Mucosa of stomach (tissue), 1 donor: ENCODE measurements around the gene NUDT8.
A peak's percentile ranks its signal among the peaks of the same experiment; 100 is the strongest.

Experiments used
- H3K27me3 ChIP-seq: one replicate; pipeline ENCODE4 v1.7.0; 2013; ENCODE audit warnings: mild to moderate bottlenecking, low read length; ENCODE audit not compliant: control insufficient read depth, insufficient read depth
- H3K36me3 ChIP-seq: one replicate; pipeline ENCODE4 v1.7.0; 2013; ENCODE audit warnings: low read length; ENCODE audit not compliant: control insufficient read depth, insufficient read depth
- H3K4me1 ChIP-seq: one replicate; pipeline ENCODE4 v1.7.0; 2013; ENCODE audit warnings: mild to moderate bottlenecking, low read length; ENCODE audit not compliant: control insufficient read depth, insufficient read depth
- H3K4me3 ChIP-seq: one replicate; pipeline ENCODE4 v1.7.0; 2013; ENCODE audit warnings: low read length
- H3K9ac ChIP-seq: one replicate; pipeline ENCODE4 v1.7.0; 2013; ENCODE audit warnings: mild to moderate bottlenecking, low read length, moderate library complexity
- H3K9me3 ChIP-seq: one replicate; pipeline ENCODE4 v1.7.0; 2013; ENCODE audit warnings: mild to moderate bottlenecking, low read length, moderate library complexity; ENCODE audit not compliant: control insufficient read depth
- donor health status: Pancreatic carcinoma.

The NUDT8 gene

DNA sequence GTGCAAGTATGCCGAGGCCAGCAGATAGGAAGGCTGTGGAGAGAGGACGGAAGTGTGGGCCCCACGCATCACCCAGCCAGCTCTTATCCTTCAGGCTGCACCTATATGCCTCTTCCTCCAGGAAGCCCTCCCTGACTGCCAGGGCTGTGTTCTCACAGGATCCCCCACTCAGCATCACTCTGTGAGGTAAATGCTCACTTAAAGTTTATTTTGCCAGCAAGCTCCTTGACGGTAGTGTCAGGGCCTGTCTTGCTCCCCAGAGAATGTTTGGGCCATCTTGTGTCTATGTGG is 5.4 kb upstream of the NUDT8 start:
- H3K9ac ChIP-seq: no peak overlapping the region
- H3K4me3 ChIP-seq: no peak overlapping the region
- H3K4me1 ChIP-seq: peaks cover 52% of the 10 kb centered on the region

GRCh38 chr11:67634366-67635230 is 4.9 kb upstream of the NUDT8 start:
- H3K4me3 ChIP-seq: no peak overlapping the region
- H3K9ac ChIP-seq: no peak overlapping the region

More for the DNA sequence above, 5.4 kb upstream of the NUDT8 start:
- H3K36me3 ChIP-seq: no peaks in the 10 kb centered on the region
- no peaks in the 10 kb centered on the region for H3K9me3 ChIP-seq
- H3K27me3 ChIP-seq: peaks cover under 1% of the 10 kb centered on the region

DNA sequence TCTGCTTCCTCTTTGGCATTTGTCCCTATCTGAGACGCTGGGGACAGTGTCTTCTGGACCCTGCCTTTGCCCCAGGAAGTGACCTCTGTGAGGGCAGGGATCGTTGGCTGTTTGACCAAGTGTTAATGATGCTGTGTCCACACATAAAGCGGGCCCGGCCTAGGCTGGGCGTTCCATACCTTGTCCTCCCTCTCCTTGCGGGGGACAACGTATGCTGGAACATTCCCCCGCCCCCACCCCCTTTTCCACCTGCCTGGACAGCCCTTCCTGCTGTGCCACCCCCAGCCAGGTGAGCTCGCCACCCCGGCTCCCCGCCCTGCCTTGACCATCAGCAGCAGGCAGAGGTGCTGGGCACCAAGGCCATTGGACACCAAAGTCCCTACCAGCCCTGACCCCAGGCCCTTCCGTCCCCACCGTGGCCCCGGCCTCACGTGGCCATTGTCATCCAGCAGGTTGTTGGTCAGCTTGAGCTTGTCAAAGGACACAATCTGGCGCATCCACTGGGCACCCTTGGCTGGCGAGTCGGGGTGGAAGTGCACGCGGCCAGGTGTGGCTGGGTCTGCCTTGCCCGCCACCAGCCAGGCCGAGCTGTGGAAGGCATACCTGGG is 4.1 kb upstream of the NUDT8 start:
- Histone ChIP-seq H3K9ac (no peak overlapping the region), H3K27me3 (no peaks in the 10 kb centered on the region), H3K9me3 (no peaks in the 10 kb centered on the region), H3K36me3 (no peaks in the 10 kb centered on the region), H3K4me3 (no peak overlapping the region), H3K4me1 (peaks cover 53% of the 10 kb centered on the region)

More at GRCh38 chr11:67634366-67635230, 4.9 kb upstream of the NUDT8 start:
- no peaks in the 10 kb centered on the region for H3K36me3 ChIP-seq
- H3K4me1 ChIP-seq: peaks cover 49% of the 10 kb centered on the region
- H3K27me3 ChIP-seq: no peaks in the 10 kb centered on the region
- no peaks in the 10 kb centered on the region for H3K9me3 ChIP-seq

DNA sequence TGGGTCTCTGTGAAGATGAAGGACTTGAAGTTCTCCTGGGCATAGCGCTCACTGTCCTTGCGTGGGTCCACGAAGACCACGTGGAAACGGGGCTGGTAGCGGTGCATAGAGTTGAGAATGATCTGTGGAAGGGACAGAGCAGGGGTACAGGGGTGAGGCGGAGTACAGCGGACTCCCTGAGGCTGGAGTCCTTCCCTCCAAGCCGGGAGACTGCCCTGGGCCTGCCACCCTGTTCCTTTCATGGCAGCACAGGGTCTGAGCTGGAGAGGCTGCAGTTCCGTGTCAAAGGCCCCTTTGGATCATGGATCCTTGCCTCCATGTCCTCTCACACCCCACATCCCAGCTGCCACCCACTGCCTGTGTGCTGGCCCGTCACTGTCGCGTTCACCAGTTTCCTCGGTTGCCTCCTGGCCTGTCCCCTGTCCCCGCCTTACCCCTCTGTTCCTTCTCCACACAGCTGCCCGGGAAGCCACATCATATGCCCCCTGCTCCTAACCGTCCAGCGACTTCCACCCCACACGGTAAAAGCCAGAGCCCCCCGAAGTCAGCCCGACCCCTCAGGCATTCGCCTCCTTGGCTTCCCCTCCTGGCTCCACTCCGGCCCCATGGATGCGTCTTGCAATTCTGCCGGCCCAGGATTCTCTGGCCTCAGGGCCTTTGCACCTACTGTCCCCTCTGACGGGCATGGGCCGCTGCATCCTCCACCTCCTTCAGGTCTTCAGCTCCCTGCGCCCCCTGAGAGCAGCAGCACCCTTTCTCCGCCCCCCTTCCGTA is 3.4 kb upstream of the NUDT8 start:
- Histone ChIP-seq H3K36me3 (no peaks in the 10 kb centered on the region), H3K27me3 (no peaks in the 10 kb centered on the region), H3K9ac (peak overlapping the region; percentile 19), H3K4me3 (no peak overlapping the region), H3K9me3 (no peaks in the 10 kb centered on the region), H3K4me1 (peaks cover 56% of the 10 kb centered on the region)

DNA sequence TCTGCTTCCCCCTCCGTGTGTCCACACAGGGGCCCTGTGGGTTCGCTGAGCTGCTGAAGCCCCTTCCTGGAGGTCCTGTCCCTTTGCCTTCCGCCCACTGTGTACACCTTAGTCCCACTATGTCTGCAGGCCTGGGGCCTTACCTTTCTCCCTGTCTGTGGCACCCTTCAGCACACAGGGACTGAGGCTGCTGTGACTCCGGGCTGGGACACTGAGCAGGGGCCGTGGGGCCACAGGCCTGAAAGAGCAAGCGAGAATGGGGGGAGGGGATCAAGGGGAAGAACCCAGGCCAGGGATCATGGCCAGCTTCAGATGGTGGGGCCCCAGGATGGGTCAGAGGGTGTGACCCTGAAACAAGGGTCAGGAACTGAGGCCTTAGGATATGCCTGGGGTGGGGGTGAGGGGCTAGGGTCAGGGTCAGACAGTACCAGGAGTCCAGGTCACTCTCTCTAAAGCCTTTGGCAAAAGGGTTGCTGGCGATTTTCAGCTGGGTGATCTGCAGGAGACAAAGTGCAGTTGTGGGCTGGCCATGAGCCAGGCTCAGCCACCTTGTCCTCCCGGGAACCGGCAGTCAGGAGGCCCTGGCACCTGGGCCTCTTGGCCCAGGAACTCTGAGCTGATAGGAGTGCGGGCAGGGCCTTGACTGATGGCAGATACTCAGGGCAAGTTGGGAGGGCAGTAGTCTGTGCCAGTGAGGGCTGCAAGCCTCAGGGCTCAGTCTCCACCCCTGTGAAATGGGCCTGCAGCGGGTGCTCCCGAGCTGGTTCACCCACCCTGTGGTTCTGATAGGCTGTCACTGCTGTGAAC is 2.6 kb upstream of the NUDT8 start:
- Histone ChIP-seq H3K9me3 (no peaks in the 10 kb centered on the region), H3K36me3 (no peaks in the 10 kb centered on the region), H3K4me1 (peaks cover 50% of the 10 kb centered on the region), H3K9ac (peak overlapping the region; percentile 19), H3K27me3 (no peaks in the 10 kb centered on the region), H3K4me3 (no peak overlapping the region)

GRCh38 chr11:67631853-67632174 is 2.1 kb upstream of the NUDT8 start:
- H3K9me3 ChIP-seq: no peaks in the 10 kb centered on the region
- no peak overlapping the region for H3K4me3 ChIP-seq
- H3K9ac ChIP-seq: no peak overlapping the region
- H3K27me3 ChIP-seq: no peaks in the 10 kb centered on the region
- no peaks in the 10 kb centered on the region for H3K36me3 ChIP-seq
- peaks cover 47% of the 10 kb centered on the region for H3K4me1 ChIP-seq

GRCh38 chr11:67631411-67631810 is 1.7 kb upstream of the NUDT8 start:
- Histone ChIP-seq H3K36me3 (no peaks in the 10 kb centered on the region), H3K4me1 (peaks cover 47% of the 10 kb centered on the region), H3K9ac (peak overlapping the region; percentile 79), H3K27me3 (no peaks in the 10 kb centered on the region), H3K9me3 (no peaks in the 10 kb centered on the region), H3K4me3 (no peak overlapping the region)

DNA sequence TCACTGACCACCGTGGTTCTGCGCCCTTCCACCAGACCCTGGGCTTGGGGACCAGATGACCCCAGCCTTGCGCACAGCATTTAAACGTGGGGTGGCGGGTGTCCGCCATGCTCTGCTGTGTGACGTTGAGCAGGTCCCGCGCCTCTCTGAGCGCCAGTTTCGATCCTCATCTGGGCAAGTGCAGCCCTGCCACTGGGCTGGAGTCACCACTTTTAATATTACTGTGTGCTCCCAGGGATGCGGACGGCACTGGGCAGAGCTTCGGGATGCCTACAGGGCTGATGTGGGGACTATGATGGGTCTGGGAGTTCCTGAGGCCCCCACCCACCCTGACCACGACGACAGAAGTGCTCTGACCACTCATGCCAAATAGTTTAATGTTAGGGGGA is 1.2 kb upstream of the NUDT8 start:
- H3K27me3 ChIP-seq: no peaks in the 10 kb centered on the region
- H3K9me3 ChIP-seq: no peaks in the 10 kb centered on the region
- H3K4me1 ChIP-seq: peaks cover 47% of the 10 kb centered on the region
- peak overlapping the region; percentile 33 for H3K4me3 ChIP-seq
- no peaks in the 10 kb centered on the region for H3K36me3 ChIP-seq
- peak overlapping the region; percentile 79 for H3K9ac ChIP-seq

DNA sequence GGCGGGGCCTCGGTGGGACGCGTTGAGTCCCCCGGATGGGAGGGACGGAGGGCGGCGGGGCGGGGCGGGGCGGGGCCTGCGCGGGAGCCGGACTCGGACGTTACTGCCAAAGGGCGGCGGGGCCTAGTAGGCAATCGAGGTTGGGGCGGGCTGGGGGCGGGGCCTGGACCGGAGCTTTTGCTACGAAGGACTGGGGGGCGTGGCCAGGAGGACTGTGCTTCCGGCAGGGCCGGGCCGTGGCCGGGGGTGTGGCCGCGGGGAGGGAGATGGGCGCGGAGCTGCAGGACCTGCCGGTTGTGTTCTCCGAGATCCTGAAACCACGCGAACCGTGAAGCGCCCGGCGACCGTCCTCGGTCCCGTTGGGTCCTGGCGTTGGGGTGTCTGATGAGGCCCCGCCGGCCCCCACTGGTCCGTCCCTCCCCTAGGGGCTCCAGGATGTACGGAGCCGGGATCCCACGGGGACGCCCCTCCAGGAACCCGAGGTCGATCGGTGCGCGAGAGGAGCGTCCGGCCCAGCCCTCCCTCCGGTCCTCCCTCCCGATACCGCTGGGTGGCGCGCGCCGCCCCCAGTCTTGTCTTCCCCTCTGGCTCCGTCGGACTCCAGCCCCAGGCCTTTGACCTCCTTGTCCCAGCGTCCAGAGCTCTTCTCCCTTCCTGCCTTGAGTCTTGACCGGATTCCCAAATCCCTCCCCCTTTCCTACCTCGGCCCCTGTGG is 648 bp upstream of the NUDT8 start:
- H3K27me3 ChIP-seq: no peaks in the 10 kb centered on the region
- peaks cover 47% of the 10 kb centered on the region for H3K4me1 ChIP-seq
- H3K9me3 ChIP-seq: no peaks in the 10 kb centered on the region
- H3K36me3 ChIP-seq: no peaks in the 10 kb centered on the region
- peak overlapping the region; percentile 79 for H3K9ac ChIP-seq
- peak overlapping the region; percentile 33 for H3K4me3 ChIP-seq

DNA sequence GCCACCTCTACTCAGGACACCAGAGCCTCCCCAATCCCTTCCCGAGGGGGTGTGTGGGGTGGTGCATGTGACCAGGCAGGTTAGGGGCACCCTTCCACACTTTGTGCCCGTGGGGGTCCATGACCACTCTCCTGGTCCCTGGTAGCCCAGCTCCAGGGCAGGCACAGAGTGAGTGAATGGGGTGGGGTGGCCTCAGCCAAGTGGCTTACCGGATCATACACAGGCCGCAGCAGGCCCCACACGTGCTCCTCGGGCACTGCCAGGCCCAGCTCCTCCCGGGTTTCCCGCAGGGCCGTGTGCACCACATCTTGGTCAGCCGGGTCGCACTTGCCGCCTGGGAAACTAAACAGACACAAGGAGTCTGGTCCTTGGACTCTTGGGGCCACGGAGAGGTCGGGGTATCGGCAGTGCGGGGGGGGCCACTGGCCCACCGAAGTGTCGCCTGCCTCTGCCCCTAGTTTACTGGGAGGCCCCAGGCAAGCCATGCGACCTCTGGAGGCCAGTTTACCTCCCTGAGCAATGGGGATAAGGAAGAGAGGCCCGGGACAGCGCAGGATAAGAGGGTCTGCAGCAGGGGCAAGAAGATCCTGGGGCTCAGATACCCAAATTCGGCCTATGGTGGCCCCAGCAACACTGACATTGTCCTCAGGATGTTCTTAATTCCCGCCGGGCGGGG is 889 bp downstream of the NUDT8 start:
- peak overlapping the region; percentile 54 for H3K9ac ChIP-seq
- H3K4me1 ChIP-seq: peaks cover 45% of the 10 kb centered on the region
- no peaks in the 10 kb centered on the region for H3K27me3 ChIP-seq

More for the DNA sequence above, 889 bp downstream of the NUDT8 start:
- H3K9me3 ChIP-seq: no peaks in the 10 kb centered on the region
- peak overlapping the region; percentile 45 for H3K4me3 ChIP-seq
- H3K36me3 ChIP-seq: no peaks in the 10 kb centered on the region
